ENCODE results near the gene RIMS4.
"Not testable (repeated sequence)": the region's sequence is repeated elsewhere in the genome, so short reads cannot be mapped to it uniquely, and the experiment has no call there.

The RIMS4 gene

GRCh38 chr20:44830995-44831394 lies 20.6 kb upstream of the RIMS4 start:
- no peak for DNase-seq (ENCODE audit: low spot score)
- no peak for FAIRE-seq

- FAIRE-seq: no peak
Observed at GRCh38 chr20:44830523-44830922, 20.2 kb upstream of the RIMS4 start.

GRCh38 chr20:44829688-44830087 lies 19.3 kb upstream of the RIMS4 start:
- no peak for FAIRE-seq

More at GRCh38 chr20:44830523-44830922, 20.2 kb upstream of the RIMS4 start:
- DNase-seq (ENCODE audit: low spot score): no peak

GRCh38 chr20:44828640-44829039 lies 18.3 kb upstream of the RIMS4 start:
- no peak for DNase-seq (ENCODE audit: low spot score)

More at GRCh38 chr20:44829688-44830087, 19.3 kb upstream of the RIMS4 start:
- DNase-seq (ENCODE audit: low spot score): no peak

GRCh38 chr20:44827401-44827800 lies 17.1 kb upstream of the RIMS4 start:
- DNase-seq (ENCODE audit: low spot score) (no peak), FAIRE-seq (no peak)

More at GRCh38 chr20:44828640-44829039, 18.3 kb upstream of the RIMS4 start:
- peak; percentile 50 for FAIRE-seq

- FAIRE-seq; DNase-seq (ENCODE audit: low spot score): not testable (repeated sequence)
Observed at GRCh38 chr20:44821576-44821975, 11.2 kb upstream of the RIMS4 start.

- no peak for FAIRE-seq
Observed at GRCh38 chr20:44819936-44820335, 9.6 kb upstream of the RIMS4 start.

GRCh38 chr20:44817143-44817910 lies 7.0 kb upstream of the RIMS4 start:
- DNase-seq (ENCODE audit: low spot score) (no peak), FAIRE-seq (peak; percentile 40)

More at GRCh38 chr20:44819936-44820335, 9.6 kb upstream of the RIMS4 start:
- DNase-seq (ENCODE audit: low spot score): no peak

- peak; percentile 23 for FAIRE-seq
Observed at GRCh38 chr20:44814937-44815336, 4.6 kb upstream of the RIMS4 start.

GRCh38 chr20:44811150-44811685 lies 872 bp upstream of the RIMS4 start:
- peak; percentile 75 for FAIRE-seq
- DNase-seq (ENCODE audit: low spot score): no peak

More at GRCh38 chr20:44814937-44815336, 4.6 kb upstream of the RIMS4 start:
- DNase-seq (ENCODE audit: low spot score): no peak

- FAIRE-seq (no peak), DNase-seq (ENCODE audit: low spot score) (no peak)
Observed at GRCh38 chr20:44810061-44810390, 320 bp downstream of the RIMS4 start.

- DNase-seq (ENCODE audit: low spot score) (no peak), FAIRE-seq (no peak)
Observed at GRCh38 chr20:44809380-44810060, 826 bp downstream of the RIMS4 start.

GRCh38 chr20:44807684-44808056 lies 2.7 kb downstream of the RIMS4 start:
- peak; percentile 30 for FAIRE-seq

GRCh38 chr20:44807051-44807683 lies 3.2 kb downstream of the RIMS4 start:
- FAIRE-seq: no peak

More at GRCh38 chr20:44807684-44808056, 2.7 kb downstream of the RIMS4 start:
- no peak for DNase-seq (ENCODE audit: low spot score)

GRCh38 chr20:44805979-44806620 lies 4.2 kb downstream of the RIMS4 start:
- DNase-seq (ENCODE audit: low spot score): no peak
- FAIRE-seq: no peak

More at GRCh38 chr20:44807051-44807683, 3.2 kb downstream of the RIMS4 start:
- DNase-seq (ENCODE audit: low spot score): no peak

GRCh38 chr20:44805335-44805978 lies 4.9 kb downstream of the RIMS4 start:
- FAIRE-seq: no peak
- no peak for DNase-seq (ENCODE audit: low spot score)

GRCh38 chr20:44803383-44803941 lies 6.9 kb downstream of the RIMS4 start:
- no peak for FAIRE-seq
- no peak for DNase-seq (ENCODE audit: low spot score)

GRCh38 chr20:44802702-44803101 lies 7.6 kb downstream of the RIMS4 start:
- DNase-seq (ENCODE audit: low spot score): no peak
- FAIRE-seq: no peak

- DNase-seq (ENCODE audit: low spot score) (no peak), FAIRE-seq (no peak)
Observed at GRCh38 chr20:44800391-44801046, 9.8 kb downstream of the RIMS4 start.

- FAIRE-seq (no peak), DNase-seq (ENCODE audit: low spot score) (no peak)
Observed at GRCh38 chr20:44799691-44800090, 10.7 kb downstream of the RIMS4 start.

Data from urothelium cell line (cell line).